Cortex of kidney (tissue), 1 donor: ENCODE results near the gene CD86.

Experiments
- DNase-seq: peaks from one replicate; lab custom pipeline; 2025; lab: John Stamatoyannopoulos, UW

The CD86 gene

GRCh38 chr3:122092460-122093165 lies 37.5 kb downstream of the CD86 start:
- DNase-seq, result no peak

- DNase-seq, result no peak
Measured at GRCh38 chr3:122094125-122094524, 39.0 kb downstream of the CD86 start.

GRCh38 chr3:122094693-122095092 lies 39.5 kb downstream of the CD86 start:
- DNase-seq, result no peak

- no peak for DNase-seq
Measured at GRCh38 chr3:122097141-122097540, 42.0 kb downstream of the CD86 start.

GRCh38 chr3:122098611-122099010 lies 43.4 kb downstream of the CD86 start:
- no peak for DNase-seq

GRCh38 chr3:122099255-122099654 lies 44.1 kb downstream of the CD86 start:
- DNase-seq, result no peak

- DNase-seq, result no peak
Measured at GRCh38 chr3:122100083-122100482, 44.9 kb downstream of the CD86 start.

- no peak for DNase-seq
Measured at GRCh38 chr3:122100591-122101463, 45.7 kb downstream of the CD86 start.

GRCh38 chr3:122101646-122102045 lies 46.5 kb downstream of the CD86 start:
- DNase-seq, result no peak

GRCh38 chr3:122102191-122102935 lies 47.2 kb downstream of the CD86 start:
- DNase-seq, result no peak

- no peak for DNase-seq
Measured at GRCh38 chr3:122103821-122104514, 48.8 kb downstream of the CD86 start.

- DNase-seq, result no peak
Measured at GRCh38 chr3:122104515-122105194, 49.5 kb downstream of the CD86 start.

- DNase-seq, result no peak
Measured at GRCh38 chr3:122105626-122106025, 50.5 kb downstream of the CD86 start.

- no peak for DNase-seq
Measured at GRCh38 chr3:122107171-122107570, 52.0 kb downstream of the CD86 start.

GRCh38 chr3:122111974-122112373 lies 56.8 kb downstream of the CD86 start:
- no peak for DNase-seq

GRCh38 chr3:122112754-122113153 lies 57.6 kb downstream of the CD86 start:
- no peak for DNase-seq

GRCh38 chr3:122123850-122124249 lies 68.7 kb downstream of the CD86 start:
- DNase-seq, result no peak

- DNase-seq, result no peak
Measured at GRCh38 chr3:122132949-122133540, 77.9 kb downstream of the CD86 start.

GRCh38 chr3:122146466-122146865 lies 91.3 kb downstream of the CD86 start:
- DNase-seq, result no peak

GRCh38 chr3:122148941-122149627 lies 93.9 kb downstream of the CD86 start:
- no peak for DNase-seq
